Suprapubic skin (tissue), 4 donors: ENCODE measurements around the gene MGAT5. TPM values are rescaled to one million over a fixed set of nuclear protein-coding genes. Genes with fewer than 3 reads are reported as not detected.

Experiments
- DNase-seq, 2 donors: peaks; one replicate each; pipeline ENCODE4 v3.0.0-alpha.2; 2019; ENCODE audit warnings: low spot score in 2 of 2
- H3K27ac ChIP-seq: fragments of 200-600 bp; sonication (generic); one replicate; pipeline ENCODE4 v1.5.1; 2019
- H3K27me3 ChIP-seq: fragments of 200-600 bp; sonication (generic); one replicate; pipeline ENCODE4 v1.5.1; 2019
- H3K36me3 ChIP-seq: fragments of 200-600 bp; sonication (generic); one replicate; pipeline ENCODE4 v1.5.1; 2019
- H3K4me1 ChIP-seq: fragments of 200-600 bp; sonication (generic); one replicate; pipeline ENCODE4 v1.5.1; 2019
- H3K4me3 ChIP-seq: fragments of 200-600 bp; sonication (generic); one replicate; pipeline ENCODE4 v1.5.1; 2019; ENCODE audit warnings: mild to moderate bottlenecking
- H3K9me3 ChIP-seq: fragments of 200-600 bp; sonication (generic); one replicate; pipeline ENCODE4 v1.5.1; 2019
- CTCF ChIP-seq, 2 donors: fragments of 200-600 bp in 1 of 2; fragments of 450-650 bp in 1 of 2; sonication (generic) in 1 of 2; IDR thresholded peaks; one replicate each; pipeline ENCODE4 v1.5.1; 2016 to 2019; ENCODE audit warnings: antibody characterized with exemption in 2 of 2, mild to moderate bottlenecking in 1 of 2, moderate library complexity in 1 of 2
- EP300 ChIP-seq: sonication (generic); formaldehyde crosslinking; IDR thresholded peaks from one replicate; pipeline ENCODE4 v1.6.1; 2017; ENCODE audit warnings: antibody characterized with exemption
- POLR2A ChIP-seq, 2 donors: fragments of 450-650 bp; IDR thresholded peaks; one replicate each; pipeline ENCODE4 v1.6.1; 2017; ENCODE audit warnings: antibody characterized with exemption in 2 of 2, mild to moderate bottlenecking in 2 of 2, moderate library complexity in 2 of 2
- POLR2AphosphoS5 ChIP-seq, 3 donors: sonication (generic); formaldehyde crosslinking; IDR thresholded peaks; one replicate each; pipeline ENCODE4 v1.6.1; 2017; ENCODE audit warnings: antibody characterized with exemption in 3 of 3
- WGBS: methylation state at CpG from one replicate; pipeline ENCODE4 v1.1.5; 2018; 5-methylcytosine and 5-hydroxymethylcytosine counted together
- total RNA-seq, 4 donors: library from RNA; depleted of rRNA; stranded (reverse); fragments of >200 nt; gene quantifications; one replicate each; pipeline ENCODE4 v1.1.0, GENCODE V29; 2016

Gene MGAT5
- total RNA-seq, 4 donors from 2014 or later: 16.9 to 42.1 (median 32.9) TPM

GRCh38 chr2:134295441-134295840 lies 41.6 kb downstream of the MGAT5 start:
- TF ChIP-seq POLR2A (IDR thresholded peaks at IDR 0.05): no peak
- TF ChIP-seq POLR2AphosphoS5 (IDR thresholded peaks at IDR 0.05): no peak
- TF ChIP-seq CTCF (IDR thresholded peaks at IDR 0.05): no peak
- no peak for TF ChIP-seq EP300
- H3K4me3 ChIP-seq: no peak overlapping the region
- H3K27ac ChIP-seq: peak overlapping the region; percentile 16
- DNase-seq: no peak
- no peaks in the 10 kb centered on the region for H3K27me3 ChIP-seq
- H3K9me3 ChIP-seq: no peaks in the 10 kb centered on the region
- H3K36me3 ChIP-seq: no peaks in the 10 kb centered on the region
- peaks cover 21% of the 10 kb centered on the region for H3K4me1 ChIP-seq
- 20% methylated on average over 3 of the region's 3 CpGs for WGBS

- no peak for DNase-seq
- Histone ChIP-seq H3K4me1 (peaks cover 27% of the 10 kb centered on the region), H3K27me3 (no peaks in the 10 kb centered on the region), H3K27ac (peak overlapping the region; percentile 16), H3K9me3 (no peaks in the 10 kb centered on the region), H3K4me3 (no peak overlapping the region), H3K36me3 (no peaks in the 10 kb centered on the region)
- 46% methylated on average over 2 of the region's 2 CpGs for WGBS
- TF ChIP-seq POLR2AphosphoS5 (IDR thresholded peaks at IDR 0.05) (no peak), POLR2A (IDR thresholded peaks at IDR 0.05) (no peak), EP300 (no peak), CTCF (IDR thresholded peaks at IDR 0.05) (no peak)
Measured at GRCh38 chr2:134296301-134296700, 42.4 kb downstream of the MGAT5 start.

GRCh38 chr2:134299334-134299733 lies 45.5 kb downstream of the MGAT5 start:
- Histone ChIP-seq H3K36me3 (no peaks in the 10 kb centered on the region), H3K9me3 (no peaks in the 10 kb centered on the region), H3K27me3 (no peaks in the 10 kb centered on the region), H3K27ac (no peak overlapping the region), H3K4me3 (no peak overlapping the region), H3K4me1 (peaks cover 39% of the 10 kb centered on the region)
- TF ChIP-seq POLR2A (IDR thresholded peaks at IDR 0.05): no peak
- no peak for TF ChIP-seq CTCF (IDR thresholded peaks at IDR 0.05)
- no peak for TF ChIP-seq POLR2AphosphoS5 (IDR thresholded peaks at IDR 0.05)
- TF ChIP-seq EP300: no peak
- WGBS: 100% methylated on average over 1 of the region's 1 CpG
- no peak for DNase-seq

GRCh38 chr2:134300585-134300984 lies 46.7 kb downstream of the MGAT5 start:
- no peak overlapping the region for H3K27ac ChIP-seq
- WGBS: 78% methylated on average over 1 of the region's 1 CpG
- TF ChIP-seq CTCF (IDR thresholded peaks at IDR 0.05): no peak
- TF ChIP-seq POLR2AphosphoS5 (IDR thresholded peaks at IDR 0.05): no peak
- no peak for TF ChIP-seq POLR2A (IDR thresholded peaks at IDR 0.05)
- no peak for TF ChIP-seq EP300
- DNase-seq: no peak
- no peak overlapping the region for H3K4me3 ChIP-seq
- no peaks in the 10 kb centered on the region for H3K27me3 ChIP-seq
- H3K9me3 ChIP-seq: no peaks in the 10 kb centered on the region
- no peaks in the 10 kb centered on the region for H3K36me3 ChIP-seq
- H3K4me1 ChIP-seq: peaks cover 39% of the 10 kb centered on the region

GRCh38 chr2:134301099-134301927 lies 47.4 kb downstream of the MGAT5 start:
- peak overlapping the region; percentile 25 for H3K27ac ChIP-seq
- no peak for DNase-seq
- no peak overlapping the region for H3K4me3 ChIP-seq
- H3K4me1 ChIP-seq: peaks cover 31% of the 10 kb centered on the region
- TF ChIP-seq POLR2A (IDR thresholded peaks at IDR 0.05) (no peak), EP300 (no peak), CTCF (IDR thresholded peaks at IDR 0.05) (no peak), POLR2AphosphoS5 (IDR thresholded peaks at IDR 0.05) (no peak)
- no peaks in the 10 kb centered on the region for H3K36me3 ChIP-seq
- H3K27me3 ChIP-seq: no peaks in the 10 kb centered on the region
- WGBS: 33% methylated on average over 8 of the region's 8 CpGs
- H3K9me3 ChIP-seq: no peaks in the 10 kb centered on the region
